NCI-H2227 (cell line): ENCODE data around the gene MYCBPAP.

Experiments
- DNase-seq: peaks from one replicate; lab custom pipeline; 2025; ENCODE audit not compliant: unreplicated experiment; lab: John Stamatoyannopoulos, UW

The MYCBPAP gene

DNA sequence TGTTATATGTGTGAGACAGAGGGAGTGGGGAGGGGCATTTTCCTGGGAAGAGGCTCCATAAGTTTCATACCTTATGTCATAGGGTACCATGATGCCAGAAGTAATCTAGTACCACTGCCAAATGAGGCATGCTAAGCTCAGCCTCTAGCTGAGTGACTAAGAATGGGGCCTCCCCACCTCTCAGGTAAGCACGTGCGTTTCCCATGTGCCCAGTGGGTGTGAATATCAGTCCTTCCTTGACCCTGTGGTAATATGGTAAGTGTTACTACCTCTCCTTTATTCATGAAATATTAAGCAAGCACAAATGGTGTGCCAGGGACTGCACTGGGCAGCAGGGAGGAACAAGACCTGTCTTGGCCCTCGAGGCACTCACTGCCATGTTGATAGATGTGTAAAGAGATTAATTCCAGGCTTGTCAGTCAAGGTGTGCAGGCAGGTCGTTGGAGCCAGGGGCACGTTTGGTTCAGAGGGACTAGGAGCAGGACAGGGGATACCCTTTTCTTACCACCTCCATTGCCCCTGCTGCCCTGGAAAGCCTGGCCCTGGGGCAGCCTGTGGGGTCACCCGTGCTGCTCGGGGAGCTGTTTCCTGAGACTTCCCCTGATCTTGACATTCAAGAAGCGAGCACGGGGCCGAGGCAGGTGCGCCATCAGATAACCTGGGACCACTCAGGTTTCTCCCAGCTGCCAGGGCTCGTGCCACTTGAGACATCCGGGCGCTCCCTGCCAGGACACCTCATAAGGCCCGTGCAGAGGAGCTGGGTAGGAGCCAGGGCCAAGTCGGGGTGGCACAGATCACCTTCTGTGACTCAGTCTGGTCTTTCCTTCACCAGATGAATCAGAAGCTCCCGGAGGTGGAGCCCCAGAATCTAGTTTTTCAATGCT is 20.8 kb upstream of the MYCBPAP start:
- no peak for DNase-seq

DNA sequence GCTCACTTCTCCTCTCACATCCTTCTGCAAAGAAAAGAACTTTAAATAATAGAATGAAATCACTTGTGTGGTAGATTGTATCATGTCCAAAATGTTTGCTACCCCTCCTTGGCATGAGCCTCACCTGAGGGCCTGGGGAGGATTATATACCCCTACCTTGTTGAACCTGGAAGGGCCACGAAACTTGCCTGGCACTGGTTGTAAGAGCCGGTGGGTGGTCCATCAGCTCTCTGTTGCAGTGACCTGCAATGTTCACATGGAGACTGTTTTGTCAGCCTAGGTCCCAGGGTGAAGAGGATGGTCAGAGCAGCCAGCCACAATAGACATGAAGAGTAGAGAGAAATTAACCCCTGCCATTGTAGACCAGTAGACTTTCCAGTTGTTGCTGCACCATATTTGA is 19.4 kb upstream of the MYCBPAP start:
- DNase-seq, result no peak

DNA sequence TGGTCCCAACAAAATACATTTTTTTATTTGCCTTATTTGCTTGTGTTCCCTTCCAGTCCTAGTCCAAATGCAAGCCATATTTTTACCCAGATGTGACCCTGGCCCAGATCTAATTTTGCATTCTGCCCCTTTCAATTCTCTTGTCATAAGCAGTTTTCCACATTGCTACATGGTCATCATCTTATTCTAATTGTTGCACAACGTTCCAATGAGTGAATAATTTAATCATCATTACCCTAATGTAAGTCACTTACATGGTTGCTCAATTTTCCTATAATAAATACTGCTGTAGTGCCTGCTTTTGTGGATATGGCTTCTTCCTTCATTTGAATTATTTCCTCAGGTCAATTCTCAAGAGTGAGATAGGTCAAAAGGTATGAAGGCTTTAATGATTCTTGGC is 16.7 kb upstream of the MYCBPAP start:
- no peak for DNase-seq

DNA sequence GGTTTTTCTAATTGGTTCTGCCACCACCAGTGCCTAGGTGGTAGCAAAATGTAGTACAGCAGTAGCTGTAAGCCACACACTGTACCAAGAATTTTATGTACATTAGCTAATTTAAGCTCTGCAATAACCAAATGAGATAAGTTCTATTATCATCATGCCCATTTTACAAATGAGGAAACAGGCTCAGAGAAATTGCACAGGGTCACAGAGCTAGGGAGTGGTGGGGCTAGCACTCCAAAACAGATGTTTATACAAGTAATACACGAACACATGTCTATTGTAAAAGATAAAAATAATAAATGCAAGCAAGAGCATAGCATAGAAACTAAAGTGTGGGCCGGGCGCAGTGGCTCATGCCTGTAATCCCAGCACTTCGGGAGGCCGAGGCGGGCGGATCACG is 16.0 kb upstream of the MYCBPAP start:
- DNase-seq, result no peak

DNA sequence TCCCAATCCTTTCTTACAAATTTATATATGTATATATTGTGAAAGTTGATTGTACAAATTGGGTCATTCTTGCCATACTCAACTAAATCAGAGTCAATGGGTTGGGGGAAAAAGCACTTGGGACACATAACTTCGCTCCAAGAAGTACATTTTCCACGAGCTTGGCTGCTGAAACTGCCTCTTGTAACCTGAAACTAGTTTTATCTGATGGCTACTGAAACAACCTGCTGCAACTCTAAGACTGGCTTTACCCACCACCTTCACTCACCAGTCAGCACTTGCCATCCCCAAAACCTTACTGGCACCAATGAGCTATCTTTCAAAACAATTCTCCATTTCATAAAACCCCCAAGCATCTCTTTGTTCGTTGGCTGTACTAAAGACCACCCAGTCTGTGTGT is 14.5 kb upstream of the MYCBPAP start:
- DNase-seq, result no peak

DNA sequence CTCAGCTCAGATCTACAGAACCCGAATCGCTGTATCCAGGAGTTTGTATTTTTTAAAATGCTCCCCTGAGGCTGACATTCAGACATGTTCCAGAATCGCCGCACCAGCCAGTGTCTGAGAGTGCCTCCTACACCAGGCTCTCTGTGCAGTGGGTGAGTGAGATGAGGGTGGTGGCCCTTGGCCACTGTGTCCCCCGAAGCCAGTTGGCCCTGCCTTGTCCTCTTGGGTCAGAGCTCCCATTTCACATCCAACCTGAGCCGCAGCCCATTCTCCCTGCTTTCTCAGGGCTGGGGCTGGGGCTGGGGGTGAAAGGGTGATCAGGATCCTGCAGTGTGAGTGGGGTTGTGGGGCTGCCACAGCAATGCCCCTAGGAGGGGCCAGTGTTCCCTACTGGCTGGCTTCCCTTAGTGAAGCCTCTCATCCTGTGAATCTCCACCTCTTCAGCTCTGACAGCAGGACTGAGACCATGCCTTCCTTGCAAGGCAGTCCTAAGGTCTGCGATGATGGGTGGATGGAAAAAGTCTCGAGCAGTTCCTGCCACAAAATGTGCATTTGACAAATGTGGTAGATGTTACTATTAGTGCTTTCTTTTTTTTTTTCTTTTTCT is 12.9 kb upstream of the MYCBPAP start:
- no peak for DNase-seq

DNA sequence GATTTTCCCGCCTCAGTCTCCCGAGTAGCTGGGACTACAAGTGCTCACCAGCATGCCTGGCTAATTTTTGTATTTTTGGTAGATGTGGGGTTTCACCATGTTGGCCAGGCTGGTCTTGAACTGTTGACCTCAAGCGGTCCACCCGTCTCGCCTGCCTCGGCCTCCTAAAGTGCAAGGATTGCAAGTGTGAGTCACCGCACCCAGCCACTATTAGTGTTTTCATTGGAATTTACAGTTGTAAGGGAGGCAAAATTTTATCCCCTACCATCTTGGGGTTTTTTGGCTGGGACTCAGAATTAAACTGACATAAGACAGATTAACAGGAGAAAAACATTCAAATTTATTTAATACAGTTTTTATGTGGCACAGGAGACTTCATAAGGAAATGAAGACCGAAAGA is 12.3 kb upstream of the MYCBPAP start:
- DNase-seq, result no peak

DNA sequence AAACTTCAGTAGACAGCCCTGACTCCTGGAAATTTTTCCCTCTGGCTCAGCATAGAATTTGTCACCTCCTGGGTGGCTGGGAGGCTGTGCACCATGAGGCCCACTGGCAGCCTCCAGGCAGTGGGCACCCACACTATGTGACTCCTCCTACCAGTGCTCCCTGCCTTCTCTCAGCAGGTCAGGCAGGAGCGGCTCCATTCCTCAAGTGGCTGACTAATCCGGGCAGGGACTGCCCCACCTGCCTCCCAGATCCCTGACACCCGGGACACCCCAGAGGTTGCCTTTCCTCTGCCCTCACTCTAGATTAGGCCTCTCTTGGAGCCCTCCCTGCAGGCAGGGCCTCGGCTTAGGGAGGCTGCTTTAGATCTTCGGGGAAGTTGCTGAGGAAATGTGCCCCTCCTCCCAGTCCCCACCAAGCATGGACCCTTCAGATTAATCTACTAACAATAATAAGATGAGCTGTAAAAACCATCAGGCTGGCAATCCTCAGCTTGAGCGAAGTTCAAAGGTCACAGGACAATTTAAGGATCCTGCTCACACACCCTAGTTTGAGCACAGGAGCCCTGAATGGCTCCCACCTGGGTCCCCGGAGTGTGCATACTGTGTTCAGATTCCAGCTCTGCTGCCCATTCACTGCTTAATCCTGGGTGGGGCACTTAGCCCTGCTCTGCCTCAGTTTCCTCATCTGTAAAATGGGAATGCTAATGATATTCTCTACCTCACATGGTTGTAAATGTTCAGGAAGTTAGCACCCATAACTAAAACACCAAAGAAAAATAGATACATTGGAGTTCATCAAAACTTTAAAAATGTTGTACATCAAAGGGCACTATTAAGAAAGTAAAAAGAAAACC is 10.0 kb upstream of the MYCBPAP start:
- no peak for DNase-seq

DNA sequence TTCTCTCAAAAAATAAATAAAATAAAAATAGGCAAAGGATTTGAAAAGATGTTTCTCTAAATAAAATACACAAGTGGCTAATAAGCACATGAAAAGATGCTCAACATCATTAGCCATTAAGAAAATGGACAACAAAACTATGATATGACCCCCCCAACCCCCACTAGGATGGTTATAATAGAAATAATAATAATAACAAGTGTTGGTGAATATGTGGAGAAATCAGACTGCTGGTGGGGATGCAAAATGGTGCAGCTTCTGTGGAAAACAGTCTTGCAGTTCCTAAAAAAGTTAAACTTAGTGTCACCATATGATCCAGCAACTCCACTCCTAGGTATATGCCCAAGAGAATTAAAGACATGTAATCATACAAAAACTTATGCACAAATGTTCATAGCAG is 9.0 kb upstream of the MYCBPAP start:
- DNase-seq, result no peak

DNA sequence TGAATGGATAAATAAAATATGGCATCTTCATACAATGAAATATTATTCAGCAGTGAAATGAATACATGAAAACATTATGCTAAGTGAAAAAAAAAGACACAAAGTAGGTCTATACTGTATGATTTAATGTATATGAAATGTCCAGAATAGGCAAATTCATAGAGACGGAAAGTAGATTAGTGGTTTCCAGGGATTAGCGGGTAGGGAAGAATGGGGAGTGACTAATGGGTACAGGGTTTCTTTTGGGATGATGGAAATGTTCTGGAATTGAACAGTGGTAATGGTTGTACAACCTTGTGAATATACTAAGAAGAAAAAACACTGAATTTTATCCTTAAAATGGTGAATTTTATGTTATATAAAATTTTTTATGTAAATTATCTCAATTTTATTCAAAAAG is 8.5 kb upstream of the MYCBPAP start:
- DNase-seq, result no peak

DNA sequence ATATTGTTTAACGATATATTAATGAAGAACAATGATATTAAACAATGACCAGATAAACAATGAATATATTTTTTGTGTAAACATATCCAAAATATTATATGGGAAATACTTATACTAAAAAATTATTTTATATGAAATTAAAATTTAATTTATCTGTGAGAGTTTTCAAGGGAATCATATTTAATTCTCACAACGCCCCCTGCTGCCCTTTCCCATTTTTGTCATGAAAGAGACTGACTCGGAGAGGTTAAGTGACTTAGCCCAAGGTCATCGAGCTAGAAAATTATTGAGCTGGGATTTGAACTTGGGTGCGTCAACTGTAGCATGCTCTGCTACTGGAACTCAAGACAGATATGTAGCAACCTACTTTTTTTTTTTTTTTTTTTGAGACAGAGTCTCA is 7.2 kb upstream of the MYCBPAP start:
- DNase-seq, result peak; percentile 10

DNA sequence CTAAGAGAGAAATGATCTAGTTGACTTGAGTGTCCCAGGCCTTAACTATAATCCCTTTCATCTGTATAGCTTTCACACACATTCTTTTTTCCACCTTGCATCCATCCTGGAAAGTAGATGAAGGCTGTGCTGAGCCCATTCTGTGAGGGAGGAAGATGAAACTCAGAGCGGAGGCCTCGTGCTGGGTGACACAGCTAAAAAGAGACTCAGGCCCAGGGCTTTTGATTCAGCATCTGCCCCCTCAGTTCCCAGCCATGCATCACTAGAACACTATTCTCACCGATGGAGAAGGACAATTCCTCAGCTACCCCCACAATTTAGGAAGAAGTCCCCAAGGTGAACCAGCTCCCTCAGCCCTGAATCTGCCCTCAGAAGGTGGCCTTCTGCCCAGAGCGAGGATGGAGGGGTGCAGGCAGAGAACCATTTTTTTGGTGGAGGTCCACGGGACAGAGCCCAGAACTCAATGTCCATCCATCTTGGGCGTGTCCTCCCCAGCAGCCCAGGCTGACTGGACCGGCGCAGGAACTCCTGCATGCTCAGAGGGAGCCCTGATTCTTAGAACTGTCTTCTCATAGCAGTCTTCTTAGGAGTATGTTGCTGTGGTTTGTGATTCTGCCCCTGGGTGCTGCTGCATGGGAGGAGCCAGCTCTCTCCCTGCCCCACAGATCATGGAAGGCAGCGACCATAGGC is 5.8 kb upstream of the MYCBPAP start:
- no peak for DNase-seq

DNA sequence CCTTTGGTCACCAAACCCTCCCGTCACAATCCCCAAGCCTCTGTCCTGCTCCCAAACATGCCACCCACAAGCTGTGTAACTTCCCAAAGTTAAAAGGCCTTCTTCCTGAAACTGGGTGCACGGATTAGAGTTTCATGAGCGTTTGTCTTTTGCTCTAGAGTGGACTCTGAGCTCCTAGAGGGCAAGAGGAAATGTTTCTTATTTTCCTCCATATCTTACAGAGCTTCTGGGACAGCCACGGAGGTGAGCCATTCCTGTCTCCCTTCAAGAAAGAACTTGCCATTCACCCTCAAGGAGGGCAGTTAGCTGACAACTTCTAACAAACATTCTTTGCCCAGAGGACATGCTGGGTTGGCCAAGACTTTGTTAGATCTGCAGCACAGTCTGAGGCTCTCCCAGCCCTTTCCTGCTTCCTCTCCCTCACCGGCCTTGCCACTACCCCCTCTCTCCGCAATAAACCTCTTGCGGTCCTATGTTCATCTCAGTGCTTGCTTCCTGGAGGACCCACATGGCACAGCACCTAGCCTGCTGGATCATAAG is 2.6 kb upstream of the MYCBPAP start:
- no peak for DNase-seq

DNA sequence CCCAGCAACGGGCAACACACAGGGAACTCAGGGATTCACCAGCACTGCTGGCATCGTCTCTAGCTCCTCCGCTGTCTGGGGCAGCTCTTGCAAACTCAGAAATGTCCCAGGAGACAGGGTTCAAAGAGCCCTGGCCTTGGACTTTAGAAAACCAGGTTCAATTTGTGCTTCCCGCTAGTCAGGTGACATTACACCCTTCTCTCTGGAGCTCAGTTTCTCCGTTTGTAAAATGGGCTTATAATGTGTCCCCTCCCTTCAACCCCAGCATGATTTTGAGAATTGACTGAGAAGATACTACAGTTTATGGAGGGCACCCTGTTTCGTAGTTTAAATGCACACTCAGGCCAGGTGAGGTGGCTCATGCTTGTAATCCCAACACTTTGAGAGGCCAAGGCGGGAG is 1.9 kb upstream of the MYCBPAP start:
- DNase-seq, result no peak

DNA sequence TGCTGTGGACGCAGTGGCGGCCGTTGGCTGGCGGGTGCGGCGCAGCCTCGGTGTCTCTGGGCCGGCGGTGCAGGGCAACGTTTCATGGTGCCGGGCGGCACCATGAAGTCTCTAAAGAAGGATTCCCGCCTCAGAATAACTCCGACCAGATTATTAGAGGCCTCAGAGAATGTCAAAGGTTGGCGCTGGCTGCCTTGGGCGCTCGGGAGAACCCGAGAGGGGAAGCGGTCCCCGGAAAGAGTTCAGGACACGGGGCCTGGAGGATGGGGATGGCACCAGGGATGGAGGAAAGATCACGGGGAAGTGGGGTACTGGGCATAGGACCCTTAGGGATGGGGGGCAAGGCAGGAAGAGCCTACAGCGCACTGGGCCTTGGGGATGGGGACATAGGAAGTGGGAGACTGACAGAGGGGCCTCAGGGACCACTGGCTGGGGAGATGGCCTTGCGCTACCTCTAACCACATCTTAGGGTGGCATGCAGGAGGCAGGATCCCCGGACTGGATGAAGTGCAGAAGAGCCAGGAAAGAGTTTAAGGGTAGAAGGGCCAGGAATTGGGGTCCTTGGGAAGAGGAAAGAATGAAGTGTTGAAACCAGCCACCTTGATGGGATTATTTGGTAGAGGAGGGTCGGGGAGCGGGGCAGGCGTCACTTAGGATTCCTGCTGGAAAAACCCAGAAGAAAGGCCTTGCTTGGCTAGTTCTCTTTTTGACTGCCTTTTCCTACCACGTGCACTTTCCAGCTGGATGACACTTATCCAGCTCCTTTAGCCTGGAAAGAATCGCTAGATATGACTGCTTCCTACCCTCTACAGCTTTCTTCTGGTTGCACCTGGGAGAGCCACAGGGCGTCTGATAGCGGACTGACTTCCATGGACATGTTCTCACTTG is 578 bp downstream of the MYCBPAP start:
- no peak for DNase-seq

DNA sequence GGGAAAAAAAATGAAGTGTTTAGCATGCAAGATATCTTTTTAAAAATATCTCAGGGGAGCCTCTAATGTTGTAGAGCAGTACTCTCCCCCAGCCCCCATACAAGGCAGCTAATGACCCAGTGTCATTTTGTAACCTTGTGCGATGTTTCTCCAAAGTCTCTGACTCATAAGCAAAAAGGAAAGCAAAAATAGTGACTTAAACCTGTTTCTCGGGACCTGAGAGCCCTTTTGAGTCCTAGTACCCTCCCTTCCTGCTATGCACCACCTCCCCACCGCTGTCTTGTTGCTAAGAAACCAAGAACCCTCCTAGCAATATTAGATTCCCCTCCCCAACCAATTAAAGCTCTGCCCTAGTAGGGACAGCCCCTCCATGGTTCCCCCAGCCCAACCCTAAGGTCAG is 2.8 kb downstream of the MYCBPAP start:
- peak; percentile 31 for DNase-seq

DNA sequence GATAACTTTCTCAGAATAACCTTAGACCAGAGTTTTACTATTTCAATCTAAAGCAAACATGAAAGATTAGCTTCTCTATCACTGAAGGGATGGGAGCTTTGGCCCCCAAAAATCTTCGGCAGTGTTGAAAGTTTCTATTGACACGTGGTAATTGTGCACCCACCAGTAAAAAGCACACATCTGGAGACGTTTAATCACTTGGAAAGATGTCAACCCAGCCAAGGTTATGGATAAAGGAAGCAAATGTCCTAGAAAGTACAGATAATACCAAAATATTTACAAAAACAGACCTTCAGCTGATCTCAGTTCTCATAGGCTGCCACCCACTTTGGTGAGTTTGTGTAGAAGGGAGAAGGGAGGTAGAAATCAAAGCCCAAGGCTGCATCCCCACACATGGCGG is 5.3 kb downstream of the MYCBPAP start:
- no peak for DNase-seq

DNA sequence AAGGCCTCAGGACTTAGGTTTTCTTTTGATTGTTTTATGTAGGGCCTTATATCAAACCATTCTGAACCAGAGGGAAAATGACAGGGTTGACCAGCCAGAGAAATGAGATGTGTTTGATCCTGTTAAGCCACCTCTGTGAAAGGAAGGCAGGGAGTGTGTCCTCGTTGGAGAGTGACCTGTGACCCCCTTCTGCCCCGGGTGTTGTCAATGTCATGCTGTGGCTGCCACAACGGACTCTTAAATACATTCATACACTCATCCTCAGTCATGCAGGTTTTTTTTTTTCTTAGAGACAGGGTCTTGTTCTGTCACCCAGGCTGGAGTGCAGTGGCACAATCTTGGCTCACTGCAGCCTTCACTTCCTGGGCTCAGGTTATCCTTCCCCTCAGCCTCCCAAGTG is 6.1 kb downstream of the MYCBPAP start:
- no peak for DNase-seq

DNA sequence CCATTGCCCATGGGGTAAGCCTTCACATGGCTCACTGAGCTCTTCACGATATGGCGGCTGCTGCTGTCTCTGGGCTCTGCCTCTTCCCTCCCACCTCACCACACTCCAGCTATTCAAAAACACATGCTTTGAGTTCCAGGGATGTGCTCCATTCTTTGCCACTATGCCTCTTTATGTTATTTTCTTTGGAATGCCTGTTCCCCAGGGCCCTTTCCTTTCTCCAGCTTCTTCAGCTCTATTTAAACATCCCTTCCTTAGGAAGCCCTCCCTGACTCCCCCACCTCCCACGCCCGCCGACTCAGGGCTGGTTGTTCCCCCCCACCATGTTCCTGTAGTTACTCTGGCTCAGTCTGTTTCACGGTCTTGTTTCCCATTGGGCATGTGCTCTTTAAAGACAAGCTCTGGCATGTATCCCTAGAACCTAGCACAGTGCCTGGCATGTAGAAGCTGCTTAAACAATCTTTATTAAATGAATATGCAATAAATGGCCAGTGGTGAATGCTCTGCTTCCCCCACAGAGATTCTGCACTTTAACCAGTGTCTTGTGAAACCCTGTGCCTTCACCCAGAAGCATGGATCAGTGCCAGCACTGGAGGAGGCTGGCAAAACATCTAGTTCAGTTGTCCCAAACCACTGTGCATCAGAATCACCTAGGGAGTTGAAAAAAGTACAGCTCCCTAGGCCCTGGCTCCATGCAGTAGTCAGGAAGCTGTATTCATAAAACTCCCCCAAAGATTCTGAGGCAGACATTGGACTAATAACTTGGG is 6.9 kb downstream of the MYCBPAP start:
- DNase-seq, result no peak
